ENCODE data around the gene ERBB2. TPM values are rescaled to one million over a fixed set of nuclear protein-coding genes. Genes with fewer than 3 reads are reported as not detected.

The ERBB2 gene
- polyA plus RNA-seq, 1 donor from 2014 or later: 0.79 TPM

- Mint-ChIP-seq H3K27ac (peak within 1 kb of the TSS; percentile 88 to 91 (median 89)), H3K27me3 (no peaks in the 10 kb centered on the region), H3K4me1 (peaks cover 7 to 10% (median 8%) of the 10 kb centered on the region in 3 donors), H3K36me3 (peaks cover 10% of the 10 kb centered on the region), H3K9me3 (no peaks in the 10 kb centered on the region), H3K4me3 (peak within 1 kb of the TSS; percentile 85 to 95 (median 93))
Observed at GRCh38 chr17:39730095-39730921, 30.4 kb downstream of the ERBB2 start, which contains the start of gene MIEN1. Gene MIEN1, minus strand, starts transcription at chr17:39730532. Its CDS starts 37 bp downstream, at chr17:39730495.

DNA sequence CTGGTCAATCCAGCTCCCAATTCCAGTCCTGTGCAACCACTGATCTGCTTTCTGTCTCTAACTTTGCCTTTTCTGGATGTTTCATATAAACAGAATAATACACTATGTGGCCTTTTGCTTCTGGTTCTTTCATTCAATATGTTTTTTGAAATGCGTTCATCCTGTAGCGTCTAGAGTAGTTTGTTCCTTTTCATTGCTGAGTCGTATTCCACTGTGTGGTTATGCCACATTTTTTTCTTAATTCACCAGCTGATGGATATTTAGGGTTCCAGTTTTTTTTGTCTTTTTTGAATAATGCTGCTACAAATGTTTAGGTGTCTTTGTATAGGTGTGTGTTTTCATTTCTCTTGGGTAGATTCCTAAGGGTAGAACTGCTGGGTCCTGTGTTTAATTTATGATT, 32.7 kb downstream of the ERBB2 start:
- peak overlapping the region in 3 of 4 donors; percentile 1 to 68 (median 55) for H3K4me3 Mint-ChIP-seq
- no peaks in the 10 kb centered on the region for H3K9me3 Mint-ChIP-seq
- H3K27ac Mint-ChIP-seq: peak overlapping the region; percentile 10 to 24 (median 19)
- H3K4me1 Mint-ChIP-seq: peaks cover 5 to 13% (median 12%) of the 10 kb centered on the region in 3 donors
- H3K27me3 Mint-ChIP-seq: no peaks in the 10 kb centered on the region
- peaks cover 5% of the 10 kb centered on the region for H3K36me3 Mint-ChIP-seq

DNA sequence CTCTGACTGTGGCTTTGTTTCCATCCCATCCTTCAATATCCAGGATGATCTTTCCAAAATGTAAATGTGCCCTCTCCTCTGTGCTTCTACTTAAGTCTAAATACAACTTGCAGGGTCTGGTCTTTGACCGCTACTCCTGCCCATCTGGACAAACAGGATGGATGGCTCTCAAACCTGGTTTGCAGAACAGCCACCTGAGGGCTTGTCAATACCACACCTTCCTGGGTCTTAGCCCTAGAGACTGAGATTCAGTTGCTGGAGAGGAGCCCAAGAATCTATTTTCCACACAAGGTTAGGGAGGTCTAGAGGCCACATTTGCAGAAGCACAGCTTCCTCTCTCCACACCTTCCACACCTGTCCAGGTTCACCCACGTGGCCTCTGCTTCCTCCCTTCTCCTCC, 36.0 kb downstream of the ERBB2 start:
- Mint-ChIP-seq H3K36me3 (peaks cover 4% of the 10 kb centered on the region), H3K4me3 (peak overlapping the region in 2 of 4 donors; percentile 25 to 43), H3K27ac (peak overlapping the region in 2 of 3 donors; percentile 56 to 84), H3K4me1 (peaks cover 5 to 16% (median 9%) of the 10 kb centered on the region in 3 donors), H3K27me3 (peaks cover 16% of the 10 kb centered on the region), H3K9me3 (no peaks in the 10 kb centered on the region)

DNA sequence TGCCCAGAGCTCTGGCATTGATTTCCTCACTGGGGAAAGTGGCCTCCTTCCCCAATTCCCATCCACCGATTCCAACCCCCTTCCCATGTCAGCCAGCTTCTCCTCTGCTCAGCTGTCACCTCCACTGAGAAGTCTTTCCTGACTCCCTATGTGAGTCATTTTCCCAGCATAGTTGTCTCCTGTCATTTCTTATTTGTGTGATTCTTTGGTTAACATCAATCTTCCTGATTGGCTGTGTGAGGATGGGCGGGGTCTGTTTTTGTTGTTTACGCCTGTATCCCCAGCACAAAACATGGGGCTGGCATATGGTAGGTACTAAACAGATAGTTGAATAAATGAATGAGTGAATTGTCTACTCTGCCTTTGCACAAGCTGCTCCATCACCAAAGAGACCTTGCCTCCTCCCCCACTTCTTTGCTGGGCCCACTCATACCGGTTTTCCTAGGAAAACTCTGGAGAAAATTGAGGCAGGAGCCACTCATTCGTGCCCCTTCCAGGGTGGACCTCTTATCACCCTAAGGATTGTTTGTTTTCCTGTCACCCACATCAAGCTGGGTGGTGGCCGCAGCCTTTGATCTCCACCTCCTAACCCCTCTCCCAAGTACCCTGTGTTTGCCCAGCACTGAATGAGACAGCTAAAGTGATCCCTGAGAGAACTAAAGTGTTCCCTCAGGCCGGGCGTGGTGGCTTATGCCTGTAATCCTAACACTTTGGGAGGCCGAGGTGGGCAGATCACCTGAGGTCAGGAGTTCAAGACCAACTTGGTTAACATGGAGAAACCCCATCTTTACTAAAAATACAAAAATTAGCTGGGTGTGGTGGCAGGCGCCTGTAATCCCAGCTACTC, 36.7 kb downstream of the ERBB2 start:
- H3K4me1 Mint-ChIP-seq: peaks cover 5 to 16% (median 11%) of the 10 kb centered on the region in 3 donors
- H3K27ac Mint-ChIP-seq: peak overlapping the region in 1 of 3 donors; percentile 84
- peak overlapping the region in 2 of 4 donors; percentile 25 to 43 for H3K4me3 Mint-ChIP-seq
- peaks cover 16% of the 10 kb centered on the region for H3K27me3 Mint-ChIP-seq
- peaks cover 4% of the 10 kb centered on the region for H3K36me3 Mint-ChIP-seq
- no peaks in the 10 kb centered on the region for H3K9me3 Mint-ChIP-seq

- Mint-ChIP-seq H3K9me3 (no peaks in the 10 kb centered on the region), H3K36me3 (peaks cover 4% of the 10 kb centered on the region), H3K4me3 (peak overlapping the region in 1 of 4 donors; percentile 47), H3K4me1 (peaks cover 5 to 16% (median 11%) of the 10 kb centered on the region in 3 donors), H3K27ac (no peak overlapping the region), H3K27me3 (peaks cover 16% of the 10 kb centered on the region)
Observed at GRCh38 chr17:39737206-39737759, 37.4 kb downstream of the ERBB2 start.

DNA sequence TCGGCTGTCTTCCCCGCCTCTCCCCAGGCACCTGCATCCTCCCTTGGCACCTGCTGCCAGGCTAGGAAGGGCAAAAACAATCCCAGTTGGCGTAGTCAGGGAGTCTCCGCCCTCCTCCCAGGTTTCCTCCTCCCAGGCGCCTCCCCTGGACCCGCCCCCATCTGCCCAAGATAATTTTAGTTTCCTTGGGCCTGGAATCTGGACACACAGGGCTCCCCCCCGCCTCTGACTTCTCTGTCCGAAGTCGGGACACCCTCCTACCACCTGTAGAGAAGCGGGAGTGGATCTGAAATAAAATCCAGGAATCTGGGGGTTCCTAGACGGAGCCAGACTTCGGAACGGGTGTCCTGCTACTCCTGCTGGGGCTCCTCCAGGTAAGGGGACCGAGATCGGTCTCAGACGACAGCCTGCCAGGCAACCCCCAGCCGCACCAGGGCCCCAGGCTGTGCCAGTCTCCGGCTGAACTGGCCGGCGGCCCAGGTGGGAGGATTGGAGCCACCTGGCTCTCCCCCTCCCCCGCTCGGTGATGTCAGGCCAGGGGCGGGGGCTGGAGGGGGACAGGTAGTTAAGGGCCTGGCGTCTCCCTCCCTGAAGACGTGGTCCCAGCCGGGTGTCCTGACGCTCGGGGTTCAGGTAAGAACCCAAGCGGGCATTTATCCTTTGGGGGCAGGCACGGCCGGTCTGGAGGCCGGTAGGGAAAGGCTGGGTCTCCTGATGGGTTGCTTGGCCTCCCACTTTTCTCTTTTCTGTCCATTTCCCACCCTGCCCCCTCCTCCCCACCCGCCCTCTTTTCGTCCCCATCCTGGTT, 38.1 kb downstream of the ERBB2 start, which contains the start of gene GRB7:
TSS of gene GRB7 (plus strand) at position 179 of the 808 bp plus-strand sequence. CDS start 4,364 bp downstream, outside the sequence.
- H3K9me3 Mint-ChIP-seq: no peaks in the 10 kb centered on the region
- H3K4me3 Mint-ChIP-seq: peak within 1 kb of the TSS; percentile 52 to 90 (median 74)
- H3K4me1 Mint-ChIP-seq: peaks cover 5 to 16% (median 11%) of the 10 kb centered on the region in 3 donors
- H3K27ac Mint-ChIP-seq: no peak within 1 kb of the TSS
- peaks cover 16% of the 10 kb centered on the region for H3K27me3 Mint-ChIP-seq
- peaks cover 4% of the 10 kb centered on the region for H3K36me3 Mint-ChIP-seq

DNA sequence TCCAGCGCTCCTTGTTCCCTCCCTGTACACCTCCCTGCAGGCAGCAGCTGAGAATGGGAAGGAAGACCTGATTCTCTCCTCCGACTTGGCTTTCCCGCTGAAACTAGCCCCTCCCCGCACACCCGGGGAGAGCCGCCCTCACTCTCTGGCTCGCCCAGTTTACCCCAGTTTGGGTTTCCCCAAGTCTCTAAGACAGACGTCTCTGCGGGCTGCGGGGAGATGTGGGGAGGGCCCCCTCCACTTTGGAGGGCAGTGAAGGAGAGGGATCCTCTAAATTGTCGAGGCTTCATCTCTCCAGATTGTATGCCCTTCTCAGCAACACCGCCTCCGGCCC, 38.7 kb downstream of the ERBB2 start:
- Mint-ChIP-seq H3K27ac (no peak overlapping the region), H3K36me3 (peaks cover 4% of the 10 kb centered on the region), H3K27me3 (peaks cover 16% of the 10 kb centered on the region), H3K4me3 (peak overlapping the region; percentile 52 to 90 (median 74)), H3K4me1 (peaks cover 5 to 16% (median 11%) of the 10 kb centered on the region in 3 donors), H3K9me3 (no peaks in the 10 kb centered on the region)

DNA sequence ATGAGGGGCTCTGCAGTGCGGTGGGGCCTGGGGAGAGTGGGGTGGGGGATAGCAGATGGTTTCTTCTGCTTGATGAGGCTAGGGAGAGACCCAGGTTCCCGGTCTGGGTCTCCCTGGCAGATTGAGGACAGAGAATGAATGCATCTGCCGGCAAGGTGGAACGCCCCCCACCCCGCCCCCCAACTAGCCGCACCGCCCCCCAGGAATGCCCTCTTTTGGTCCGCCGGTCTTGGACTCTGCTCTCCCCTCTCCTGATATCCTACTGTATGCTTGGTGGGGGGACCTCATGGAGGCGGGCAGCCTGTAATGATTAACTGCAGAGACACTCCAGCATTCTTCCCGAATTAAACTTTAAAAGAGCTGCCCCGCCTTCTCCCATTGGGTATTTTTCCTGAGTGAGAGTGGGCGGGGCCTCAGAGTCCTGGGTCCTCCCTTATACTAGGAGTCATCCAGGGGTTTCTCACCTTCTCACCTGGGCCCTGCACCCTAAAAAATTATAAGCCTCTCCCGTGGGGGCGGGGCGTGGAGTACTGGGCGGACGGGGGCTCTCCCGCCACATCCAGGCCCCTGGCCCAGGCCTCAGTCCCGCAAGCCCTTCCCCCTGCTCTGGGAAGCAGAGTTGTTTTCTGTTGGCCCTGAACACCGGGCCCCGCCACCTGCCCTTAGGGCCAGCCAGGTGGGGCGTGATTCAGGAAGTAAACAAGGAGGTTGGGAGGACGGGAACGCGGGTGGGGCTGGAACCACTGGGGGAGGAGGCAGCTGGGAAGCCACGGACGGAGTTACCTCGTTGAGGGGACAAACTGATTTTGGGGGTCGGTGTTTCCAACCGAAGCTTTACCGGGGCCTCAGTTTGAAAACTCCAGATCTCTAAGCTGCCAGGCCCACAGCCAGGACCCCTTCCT, 39.4 kb downstream of the ERBB2 start:
- H3K27ac Mint-ChIP-seq: no peak overlapping the region
- peak overlapping the region; percentile 16 to 90 (median 74) for H3K4me3 Mint-ChIP-seq
- H3K27me3 Mint-ChIP-seq: peaks cover 16% of the 10 kb centered on the region
- H3K9me3 Mint-ChIP-seq: no peaks in the 10 kb centered on the region
- peaks cover 5 to 16% (median 11%) of the 10 kb centered on the region in 3 donors for H3K4me1 Mint-ChIP-seq
- peaks cover 4% of the 10 kb centered on the region for H3K36me3 Mint-ChIP-seq

DNA sequence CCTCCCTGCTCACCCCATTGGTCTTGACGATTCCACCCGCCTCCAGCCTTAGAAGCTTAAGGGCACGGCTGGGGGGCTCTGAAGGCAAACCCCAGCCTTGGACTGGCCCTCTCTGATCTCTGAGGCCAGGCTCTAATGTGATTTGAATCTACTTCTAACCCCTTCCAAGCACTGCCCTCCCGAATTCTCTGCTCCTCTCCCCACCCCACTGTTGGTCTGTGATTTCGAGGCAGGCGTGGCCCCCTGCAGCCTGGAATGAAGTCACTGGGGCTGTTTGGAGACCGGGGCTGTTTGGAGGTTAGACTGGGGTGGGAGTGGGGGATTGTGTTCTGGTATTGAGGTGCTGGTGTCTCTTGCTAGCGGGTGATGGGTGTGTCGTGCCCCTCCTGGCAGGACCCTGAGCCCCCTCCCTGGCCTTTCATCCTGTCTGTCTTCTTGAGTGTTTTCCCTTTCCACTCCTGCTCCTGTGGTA, 40.1 kb downstream of the ERBB2 start:
- H3K9me3 Mint-ChIP-seq: no peaks in the 10 kb centered on the region
- H3K36me3 Mint-ChIP-seq: peaks cover 4% of the 10 kb centered on the region
- peak overlapping the region in 1 of 3 donors; percentile 10 for H3K27ac Mint-ChIP-seq
- peaks cover 5 to 16% (median 11%) of the 10 kb centered on the region in 3 donors for H3K4me1 Mint-ChIP-seq
- peaks cover 16% of the 10 kb centered on the region for H3K27me3 Mint-ChIP-seq
- H3K4me3 Mint-ChIP-seq: peak overlapping the region in 2 of 4 donors; percentile 60 to 81

DNA sequence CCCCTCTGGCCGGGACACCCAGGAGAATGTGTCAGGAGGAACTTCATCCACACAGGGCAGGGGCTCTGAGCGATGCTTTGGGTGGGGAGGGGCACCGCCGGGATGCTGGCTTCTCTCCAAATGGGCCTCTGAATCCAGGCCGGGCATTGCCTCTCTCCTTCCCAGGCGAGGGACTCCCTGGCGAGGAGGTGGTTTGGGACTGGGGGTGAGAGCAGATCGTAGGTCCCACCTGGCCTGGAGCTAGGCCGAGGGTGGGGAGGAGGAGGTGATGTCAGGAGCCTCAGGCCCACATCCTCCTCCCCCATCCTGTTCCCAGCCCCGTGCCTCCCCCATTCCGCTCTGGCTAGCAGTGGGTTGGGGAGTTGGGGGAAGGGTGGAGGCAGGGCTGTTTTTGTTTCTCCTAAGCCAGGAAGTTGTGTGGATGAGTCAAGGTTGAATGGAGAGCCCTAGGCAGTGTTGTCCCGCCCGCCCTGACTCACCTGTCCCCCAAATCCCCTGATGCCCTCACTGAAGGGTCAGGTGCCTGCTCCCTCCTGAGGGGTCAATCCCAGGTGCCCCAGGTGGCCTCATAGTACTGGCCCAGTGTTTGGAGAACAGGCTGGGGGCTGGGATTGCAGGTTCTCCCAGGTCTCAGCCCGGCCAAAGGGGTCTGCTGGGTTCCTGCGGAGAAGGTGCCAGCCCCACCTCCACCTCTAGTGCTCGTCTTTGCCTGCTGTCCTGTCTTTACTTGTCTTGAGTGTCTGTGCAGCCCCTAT, 40.7 kb downstream of the ERBB2 start:
- H3K4me1 Mint-ChIP-seq: peaks cover 5 to 16% (median 11%) of the 10 kb centered on the region in 3 donors
- H3K27ac Mint-ChIP-seq: no peak overlapping the region
- H3K36me3 Mint-ChIP-seq: peaks cover 4% of the 10 kb centered on the region
- peak overlapping the region in 1 of 4 donors; percentile 81 for H3K4me3 Mint-ChIP-seq
- H3K27me3 Mint-ChIP-seq: peaks cover 16% of the 10 kb centered on the region
- H3K9me3 Mint-ChIP-seq: no peaks in the 10 kb centered on the region

DNA sequence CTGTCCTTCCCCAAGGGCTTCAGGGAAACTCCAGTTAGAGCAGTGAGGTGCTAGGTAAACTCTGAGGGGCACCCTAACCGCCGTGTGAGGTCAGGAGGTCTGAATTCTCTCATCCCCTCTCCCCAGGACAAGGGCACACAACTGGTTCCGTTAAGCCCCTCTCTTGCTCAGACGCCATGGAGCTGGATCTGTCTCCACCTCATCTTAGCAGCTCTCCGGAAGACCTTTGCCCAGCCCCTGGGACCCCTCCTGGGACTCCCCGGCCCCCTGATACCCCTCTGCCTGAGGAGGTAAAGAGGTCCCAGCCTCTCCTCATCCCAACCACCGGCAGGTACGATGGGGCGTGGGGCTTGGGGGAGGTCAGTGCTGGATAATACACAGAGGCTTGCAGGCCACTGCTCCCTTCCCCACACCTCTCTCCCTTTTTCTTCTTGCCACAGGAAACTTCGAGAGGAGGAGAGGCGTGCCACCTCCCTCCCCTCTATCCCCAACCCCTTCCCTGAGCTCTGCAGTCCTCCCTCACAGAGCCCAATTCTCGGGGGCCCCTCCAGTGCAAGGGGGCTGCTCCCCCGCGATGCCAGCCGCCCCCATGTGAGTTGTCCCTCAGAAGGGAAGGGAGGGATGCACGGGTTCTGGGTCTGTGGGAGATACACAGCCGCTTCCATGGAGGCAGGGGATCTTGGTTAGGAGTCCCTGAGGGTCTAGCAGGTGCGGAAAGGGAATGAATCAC, 42.4 kb downstream of the ERBB2 start:
- H3K36me3 Mint-ChIP-seq: peaks cover 2% of the 10 kb centered on the region
- H3K4me3 Mint-ChIP-seq: no peak overlapping the region
- no peak overlapping the region for H3K27ac Mint-ChIP-seq
- H3K27me3 Mint-ChIP-seq: peaks cover 16% of the 10 kb centered on the region
- H3K9me3 Mint-ChIP-seq: no peaks in the 10 kb centered on the region
- peaks cover 0 to 11% (median 10%) of the 10 kb centered on the region in 3 donors for H3K4me1 Mint-ChIP-seq

DNA sequence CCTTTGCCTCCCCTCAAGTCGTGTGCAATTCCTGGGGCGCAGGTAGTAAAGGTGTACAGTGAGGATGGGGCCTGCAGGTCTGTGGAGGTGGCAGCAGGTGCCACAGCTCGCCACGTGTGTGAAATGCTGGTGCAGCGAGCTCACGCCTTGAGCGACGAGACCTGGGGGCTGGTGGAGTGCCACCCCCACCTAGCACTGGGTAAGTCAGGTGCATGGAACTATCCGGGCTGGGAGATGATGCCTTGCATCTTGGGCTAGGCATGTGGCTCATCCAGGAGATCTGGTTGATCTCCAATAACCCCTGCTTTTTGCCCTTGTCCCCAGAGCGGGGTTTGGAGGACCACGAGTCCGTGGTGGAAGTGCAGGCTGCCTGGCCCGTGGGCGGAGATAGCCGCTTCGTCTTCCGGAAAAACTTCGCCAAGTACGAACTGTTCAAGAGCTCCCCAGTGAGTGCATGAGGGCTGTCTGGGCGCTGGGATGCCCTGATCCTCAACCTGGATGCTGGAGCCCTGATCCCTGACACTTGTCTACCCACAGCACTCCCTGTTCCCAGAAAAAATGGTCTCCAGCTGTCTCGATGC, 43.1 kb downstream of the ERBB2 start:
- no peaks in the 10 kb centered on the region for H3K9me3 Mint-ChIP-seq
- peaks cover 16% of the 10 kb centered on the region for H3K27me3 Mint-ChIP-seq
- H3K36me3 Mint-ChIP-seq: peaks cover 2% of the 10 kb centered on the region
- H3K4me3 Mint-ChIP-seq: no peak overlapping the region
- no peak overlapping the region for H3K27ac Mint-ChIP-seq
- peaks cover 0 to 11% (median 10%) of the 10 kb centered on the region in 3 donors for H3K4me1 Mint-ChIP-seq

Measured in IgD-negative memory B cell (primary cell).